Spleen (tissue), 7 donors: ENCODE data around the gene DLX2.

Source experiments
- CTCF ChIP-seq, 11 experiments: fragments of 200-600 bp in 7 of 11; fragments of 450-650 bp in 4 of 11; sonication (generic) in 4 of 11; IDR thresholded peaks in 8 of 11; conservative IDR thresholded peaks in 3 of 11; 1 replicate in 7 of 11; 2 replicates in 4 of 11; pipeline versions ENCODE4 v1.4.0 to v1.8.0; 2016 to 2021; ENCODE audit warnings: antibody characterized with exemption in 11 of 11, inconsistent platforms in 4 of 11, mild to moderate bottlenecking in 1 of 11
- POLR2AphosphoS5 ChIP-seq, 3 donors: sonication (generic); formaldehyde crosslinking; IDR thresholded peaks; one replicate each; pipeline ENCODE4 v1.5.1; 2017; ENCODE audit warnings: antibody characterized with exemption in 3 of 3
- donor health status: DM: no; HTN: no; CAD: no; lungs with moderate emphysema.
- donor health status: DM: no; HTN: no; CAD: no.
- donor health status: DM: no; HTN: no; CAD: no.

GRCh38 chr2:172049567-172050120 lies 53.1 kb downstream of the DLX2 start:
- no peak for TF ChIP-seq POLR2AphosphoS5 (IDR thresholded peaks at IDR 0.05)
- TF ChIP-seq CTCF (IDR thresholded peaks at IDR 0.05 in 8 of 11, conservative IDR thresholded peaks at IDR 0.05 in 3 of 11), result no peak
